SK-N-MC (cell line): ENCODE results near the gene TBC1D2B.

Experiments used
- EZH2 ChIP-seq: fragments of 200-600 bp; sonication (generic); IDR thresholded peaks from one replicate; pipeline ENCODE4 v1.6.1; 2017; ENCODE audit warnings: antibody characterized with exemption
- FOXP2 ChIP-seq: optimal IDR thresholded peaks from 2 replicates; pipeline ENCODE3; 2011; ENCODE audit warnings: mild to moderate bottlenecking, moderate library complexity; ENCODE audit not compliant: insufficient read depth; ENCODE audit errors: extremely low read length, control extremely low read depth
- POLR2AphosphoS5 ChIP-seq: IDR thresholded peaks from 2 replicates; pipeline ENCODE4 v1.6.1; 2012; ENCODE audit warnings: mild to moderate bottlenecking, low read depth, low read length, borderline replicate concordance

DNA sequence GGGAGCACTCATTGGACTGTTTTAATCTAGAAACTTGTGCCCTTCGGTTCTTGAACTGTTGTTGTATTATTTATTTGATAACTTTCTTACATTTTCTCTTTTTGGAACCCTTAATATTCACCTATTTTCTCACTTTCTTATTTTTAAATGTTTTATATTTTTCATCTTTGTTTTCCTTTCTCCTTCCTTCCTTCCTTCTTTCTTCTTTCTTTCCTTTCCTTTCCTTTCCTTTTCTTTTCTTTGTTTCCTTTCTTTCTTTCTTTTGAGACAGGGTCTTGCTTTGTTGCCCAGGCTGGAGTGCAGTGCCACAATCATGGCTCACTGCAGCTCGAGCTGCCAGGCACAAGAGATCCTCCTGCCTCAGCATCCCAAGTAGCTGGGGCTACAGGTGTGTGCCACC lies 108.5 kb downstream of the TBC1D2B start:
- TF ChIP-seq POLR2AphosphoS5, result no peak
- TF ChIP-seq EZH2, result no peak
- no peak for TF ChIP-seq FOXP2
